Effector CD4-positive, alpha-beta T cell (primary cell): ENCODE data around the gene MRTO4.
"Not testable (repeated sequence)": the region's sequence is repeated elsewhere in the genome, so short reads cannot be mapped to it uniquely, and the experiment has no call there.

Experiments used
- DNase-seq: peaks from one replicate; pipeline ENCODE4 v3.0.0-alpha.2; 2020

The MRTO4 gene

GRCh38 chr1:19229229-19229628, 22.4 kb upstream of the MRTO4 start:
- no peak for DNase-seq

- DNase-seq: no peak
These were observed 21.7 kb upstream of the MRTO4 start for GRCh38 chr1:19229828-19230325.

GRCh38 chr1:19231736-19232523, 19.7 kb upstream of the MRTO4 start:
- not testable (repeated sequence) for DNase-seq

- DNase-seq: no peak
These were observed 19.1 kb upstream of the MRTO4 start for GRCh38 chr1:19232524-19232846.

- DNase-seq: no peak
These were observed 17.4 kb upstream of the MRTO4 start for GRCh38 chr1:19234224-19234623.

- DNase-seq: no peak
These were observed 11.7 kb upstream of the MRTO4 start for GRCh38 chr1:19239876-19240275.

GRCh38 chr1:19240673-19241538, 10.7 kb upstream of the MRTO4 start:
- DNase-seq: peak; percentile 66

GRCh38 chr1:19250629-19251304, 838 bp upstream of the MRTO4 start:
- no peak for DNase-seq

GRCh38 chr1:19254416-19254815, 2.8 kb downstream of the MRTO4 start:
- DNase-seq: no peak

GRCh38 chr1:19255288-19255687, 3.7 kb downstream of the MRTO4 start:
- no peak for DNase-seq

GRCh38 chr1:19256301-19256700, 4.7 kb downstream of the MRTO4 start:
- DNase-seq: not testable (repeated sequence)

- DNase-seq: no peak
These were observed 5.7 kb downstream of the MRTO4 start for GRCh38 chr1:19257178-19257914.

- DNase-seq: no peak
These were observed 6.7 kb downstream of the MRTO4 start for GRCh38 chr1:19258353-19258752.

- DNase-seq: no peak
These were observed 8.9 kb downstream of the MRTO4 start for GRCh38 chr1:19260211-19261138.

- DNase-seq: no peak
These were observed 10.4 kb downstream of the MRTO4 start for GRCh38 chr1:19262047-19262446.

GRCh38 chr1:19262744-19263143, 11.1 kb downstream of the MRTO4 start:
- DNase-seq: no peak

GRCh38 chr1:19268445-19268844, 16.8 kb downstream of the MRTO4 start:
- no peak for DNase-seq

- not testable (repeated sequence) for DNase-seq
These were observed 18.1 kb downstream of the MRTO4 start for GRCh38 chr1:19269427-19270342.

GRCh38 chr1:19270343-19270730, 18.7 kb downstream of the MRTO4 start:
- not testable (repeated sequence) for DNase-seq

GRCh38 chr1:19272064-19272463, 20.5 kb downstream of the MRTO4 start:
- no peak for DNase-seq
